ENCODE data around the gene DYNC1LI1.
A peak's percentile ranks its signal among the peaks of the same experiment; 100 is the strongest.
"Not testable (repeated sequence)": the region's sequence is repeated elsewhere in the genome, so short reads cannot be mapped to it uniquely, and the experiment has no call there.

Gene DYNC1LI1

DNA sequence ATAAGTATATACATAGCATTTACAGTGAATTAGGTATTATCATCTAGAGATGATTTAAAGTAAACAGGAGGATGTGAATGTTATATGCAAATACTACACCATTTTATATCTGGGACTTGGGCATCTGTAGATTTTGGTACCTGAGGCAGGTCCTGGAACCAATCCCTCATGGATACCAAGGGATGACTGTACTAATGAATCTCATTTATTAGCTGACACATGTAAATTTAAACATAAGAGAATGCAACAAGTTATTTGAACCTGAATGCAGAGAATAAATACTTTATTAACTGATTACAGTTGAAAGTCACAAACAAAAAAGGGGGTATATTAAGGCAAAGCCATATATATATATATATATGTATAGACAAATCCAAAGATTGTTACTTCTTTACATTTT lies 44.9 kb downstream of the DYNC1LI1 start:
- no peak for DNase-seq

DNA sequence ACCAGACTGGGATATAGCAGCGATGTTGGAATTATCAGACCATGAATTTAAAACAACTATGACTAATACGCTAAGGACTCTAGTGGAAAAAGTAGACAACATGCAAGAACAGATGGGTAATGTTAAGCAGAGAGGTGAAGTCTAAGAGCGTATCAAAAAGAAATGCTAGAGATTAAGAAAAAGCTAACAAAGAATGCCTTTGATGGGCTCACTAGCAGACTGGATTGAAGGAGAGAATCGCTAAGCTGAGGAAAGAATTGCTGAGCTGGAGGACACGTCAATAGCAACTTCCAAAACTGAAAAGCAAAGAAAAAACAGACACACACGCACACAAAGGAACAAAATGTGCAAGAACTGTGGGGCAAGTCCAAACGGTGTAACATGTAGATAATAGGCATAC lies 48.0 kb downstream of the DYNC1LI1 start:
- DNase-seq = no peak

DNA sequence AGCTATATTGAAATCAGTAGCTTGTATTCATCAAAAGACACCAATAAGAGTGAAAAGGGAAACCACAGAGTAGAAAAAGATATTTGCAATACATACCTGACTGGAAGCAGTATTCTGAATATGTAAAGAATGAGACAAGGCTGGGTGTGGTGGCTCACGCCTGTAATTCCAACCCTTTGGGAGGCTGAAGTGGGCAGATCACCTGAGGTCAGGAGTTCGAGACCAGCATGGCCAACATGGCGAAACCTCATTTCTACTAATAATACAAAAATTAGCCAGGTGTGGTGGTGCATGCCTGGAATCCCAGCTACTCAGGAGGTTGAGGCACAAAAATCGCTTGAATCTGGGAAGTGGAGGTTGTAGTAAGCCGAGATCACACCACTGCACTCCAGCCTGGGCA lies 51.7 kb downstream of the DYNC1LI1 start:
- DNase-seq = not testable (repeated sequence)

DNA sequence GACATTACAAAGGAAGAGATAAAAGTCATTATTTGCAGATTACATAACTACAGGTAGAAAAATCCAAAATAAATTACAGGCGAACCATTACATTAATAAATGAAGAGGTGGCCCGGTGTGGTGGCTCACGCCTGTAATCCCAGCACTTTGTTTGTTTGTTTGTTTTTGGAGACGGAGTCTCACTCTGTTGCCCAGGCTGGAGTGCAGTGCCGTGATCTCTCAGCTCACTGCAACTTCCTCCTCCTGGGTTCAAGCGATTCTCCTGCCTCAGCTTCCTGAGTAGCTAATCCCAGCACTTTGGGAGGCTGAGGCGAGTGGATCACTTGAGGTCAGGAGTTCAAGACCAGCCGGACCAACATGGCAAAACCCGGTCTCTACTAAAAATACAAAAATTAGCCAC lies 53.9 kb downstream of the DYNC1LI1 start:
- not testable (repeated sequence) for DNase-seq

DNA sequence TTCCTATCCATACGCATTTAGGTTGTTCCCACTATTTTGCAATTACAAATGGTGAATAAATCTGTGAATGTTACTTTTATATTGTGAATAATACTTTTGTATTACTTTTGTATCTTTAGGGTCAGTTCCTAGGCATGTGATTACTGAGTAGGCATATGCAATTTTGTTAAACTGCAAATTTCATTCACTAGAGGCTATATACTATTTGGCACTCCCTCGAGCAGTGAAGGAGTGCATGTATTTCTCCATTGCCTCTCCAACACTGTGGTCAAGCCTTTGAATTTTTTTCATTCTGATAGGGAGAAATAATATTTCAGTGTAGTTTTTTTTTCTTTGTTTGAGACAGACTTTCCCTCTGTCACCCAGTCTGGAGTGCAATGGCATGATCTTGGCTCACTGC lies 59.7 kb downstream of the DYNC1LI1 start:
- no peak for DNase-seq

DNA sequence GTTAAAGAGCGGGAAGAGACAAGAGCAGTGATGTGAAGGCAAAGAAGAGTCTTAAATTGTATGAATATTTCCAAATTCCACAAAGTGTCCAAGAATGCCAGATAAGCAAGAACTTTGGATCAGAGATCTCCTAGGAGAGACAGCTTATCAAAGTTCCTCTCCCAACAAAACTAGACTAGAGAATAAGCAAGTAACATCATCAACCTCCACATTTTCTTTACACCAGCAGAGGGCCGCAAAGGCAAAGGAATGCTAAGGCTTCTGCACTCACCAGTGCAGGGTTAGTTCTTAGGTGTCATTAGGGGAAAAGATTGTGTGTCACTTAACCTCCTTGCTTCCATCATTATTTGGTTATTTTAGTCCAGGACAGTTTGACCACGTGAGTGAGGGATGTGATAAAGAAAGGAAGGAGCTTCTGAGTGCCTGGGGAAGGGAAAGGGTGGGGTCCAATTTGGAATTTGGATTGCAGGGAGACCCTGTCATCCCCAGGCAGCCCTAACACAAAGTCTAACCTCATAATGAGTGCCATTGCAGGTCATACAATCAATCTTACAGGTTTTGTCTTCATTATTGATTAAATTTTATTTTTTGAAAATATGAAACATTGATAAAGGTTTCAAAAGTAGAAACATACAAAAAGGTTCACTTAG lies 60.5 kb downstream of the DYNC1LI1 start:
- DNase-seq = peak; percentile 78 to 82

DNA sequence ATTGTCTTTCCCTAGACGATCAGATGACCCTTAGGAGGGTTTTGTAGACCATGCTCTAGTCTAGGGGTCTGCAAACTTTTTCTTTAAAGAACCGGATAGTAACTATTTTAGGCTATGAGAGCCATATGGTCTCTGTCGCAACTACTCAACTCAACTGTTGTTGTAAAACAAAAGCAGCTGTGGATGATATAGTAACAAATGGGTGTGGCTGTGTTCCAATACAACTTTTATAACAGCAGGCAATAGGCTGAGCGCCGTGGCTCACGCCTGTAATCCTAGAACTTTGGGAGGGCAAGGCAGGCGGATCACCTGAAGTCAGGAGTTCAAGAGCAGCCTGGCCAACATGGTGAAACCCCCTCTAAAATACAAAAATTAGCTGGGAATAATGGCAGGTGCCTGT lies 61.9 kb downstream of the DYNC1LI1 start:
- DNase-seq = peak in 1 of 2 donors; percentile 12

DNA sequence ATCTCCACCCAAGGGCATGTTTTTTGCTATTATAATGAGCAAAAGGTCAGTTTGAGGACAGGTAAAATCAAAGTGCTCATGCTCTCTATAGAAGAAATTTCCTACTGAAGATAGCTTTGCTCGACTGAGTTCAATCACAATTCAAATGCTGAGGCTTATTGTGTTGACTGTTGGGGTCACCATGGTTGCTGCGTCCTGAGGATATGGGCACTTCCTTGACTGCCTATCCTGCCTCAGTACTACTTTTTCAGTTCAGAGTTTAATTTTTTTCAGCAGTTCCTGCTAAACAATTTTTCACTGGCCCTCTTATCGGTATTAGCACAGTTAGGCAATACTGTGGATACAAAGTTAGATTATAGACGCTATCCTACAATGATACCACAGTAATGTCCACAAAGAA lies 64.2 kb downstream of the DYNC1LI1 start:
- DNase-seq = no peak

DNA sequence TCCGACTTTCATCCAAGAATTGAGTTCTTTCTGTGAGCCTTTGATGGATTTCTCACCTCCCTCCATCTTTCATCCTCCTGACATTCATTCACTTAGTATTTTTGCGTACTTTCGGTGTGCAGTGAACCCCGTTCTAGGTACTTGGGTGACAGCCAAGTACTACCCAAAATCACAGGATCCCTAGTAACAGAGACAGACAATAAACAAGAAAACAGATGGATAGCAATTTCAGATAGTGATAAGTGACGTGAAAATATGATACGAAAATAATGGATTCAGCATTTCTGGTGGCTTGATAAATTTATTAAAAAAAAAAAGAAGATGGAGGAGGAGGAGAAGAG lies 67.7 kb downstream of the DYNC1LI1 start:
- no peak for DNase-seq

DNA sequence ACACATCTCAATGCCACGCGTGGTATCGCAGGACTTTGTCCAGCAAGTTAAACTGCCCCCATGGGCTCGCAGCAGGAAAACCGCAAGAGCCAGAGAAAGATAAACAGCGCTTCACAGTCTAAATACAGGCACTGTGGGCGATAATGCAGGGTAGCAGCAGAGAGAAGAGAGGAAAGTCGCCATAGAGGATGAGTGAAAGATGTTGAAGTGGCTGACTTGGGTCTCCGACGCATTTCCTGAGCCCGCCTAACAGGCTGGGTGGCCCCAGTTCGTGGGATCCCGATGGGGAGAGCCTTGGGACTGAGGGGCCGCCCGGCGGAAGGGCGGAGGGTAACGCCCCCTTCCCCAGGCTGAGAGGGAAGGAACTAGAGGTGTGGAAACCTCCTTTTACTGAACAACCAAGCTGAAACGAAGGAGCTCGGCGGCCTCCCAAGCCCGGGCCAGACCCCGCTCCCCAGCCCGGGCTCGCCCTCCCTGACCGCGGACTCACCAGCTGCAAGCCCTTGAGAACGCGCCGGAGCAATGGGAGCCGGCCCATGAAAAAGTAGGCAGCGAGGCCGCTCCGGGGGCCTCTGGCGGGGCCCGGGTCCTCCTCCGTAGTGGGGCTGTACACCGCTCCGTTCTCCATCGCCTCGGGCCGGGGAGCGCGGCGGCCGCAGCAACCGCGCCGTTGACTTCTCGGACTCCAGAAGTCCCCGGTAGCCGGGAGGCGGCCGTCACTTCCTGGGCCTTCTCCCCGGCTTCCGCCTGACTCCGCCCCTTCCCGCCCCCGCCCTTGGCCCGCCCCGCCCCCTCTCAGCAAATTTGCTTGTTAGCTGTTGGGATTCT lies 68.3 kb downstream of the DYNC1LI1 start, which contains the start of gene CMTM6:
TSS of gene CMTM6 (minus strand) at position 735 of the 828 bp plus-strand sequence. CDS start at position 628, 107 bp downstream.
- DNase-seq = peak; percentile 82 to 86

DNA sequence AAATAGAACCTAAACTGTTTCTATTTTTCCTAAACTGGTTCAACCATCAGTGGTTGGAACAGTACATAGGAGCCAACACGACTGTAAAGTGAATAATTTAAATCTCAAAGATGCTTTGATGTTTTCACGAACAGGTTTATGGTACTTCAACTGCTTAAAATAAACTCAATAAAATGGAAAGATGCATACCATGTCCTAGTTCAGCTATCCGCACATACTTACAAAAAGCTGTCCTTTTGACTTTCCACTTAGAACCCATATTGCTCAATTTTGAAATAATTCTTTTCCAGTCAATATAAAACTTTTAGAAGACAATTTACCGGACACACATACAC lies 68.9 kb downstream of the DYNC1LI1 start:
- DNase-seq = no peak

DNA sequence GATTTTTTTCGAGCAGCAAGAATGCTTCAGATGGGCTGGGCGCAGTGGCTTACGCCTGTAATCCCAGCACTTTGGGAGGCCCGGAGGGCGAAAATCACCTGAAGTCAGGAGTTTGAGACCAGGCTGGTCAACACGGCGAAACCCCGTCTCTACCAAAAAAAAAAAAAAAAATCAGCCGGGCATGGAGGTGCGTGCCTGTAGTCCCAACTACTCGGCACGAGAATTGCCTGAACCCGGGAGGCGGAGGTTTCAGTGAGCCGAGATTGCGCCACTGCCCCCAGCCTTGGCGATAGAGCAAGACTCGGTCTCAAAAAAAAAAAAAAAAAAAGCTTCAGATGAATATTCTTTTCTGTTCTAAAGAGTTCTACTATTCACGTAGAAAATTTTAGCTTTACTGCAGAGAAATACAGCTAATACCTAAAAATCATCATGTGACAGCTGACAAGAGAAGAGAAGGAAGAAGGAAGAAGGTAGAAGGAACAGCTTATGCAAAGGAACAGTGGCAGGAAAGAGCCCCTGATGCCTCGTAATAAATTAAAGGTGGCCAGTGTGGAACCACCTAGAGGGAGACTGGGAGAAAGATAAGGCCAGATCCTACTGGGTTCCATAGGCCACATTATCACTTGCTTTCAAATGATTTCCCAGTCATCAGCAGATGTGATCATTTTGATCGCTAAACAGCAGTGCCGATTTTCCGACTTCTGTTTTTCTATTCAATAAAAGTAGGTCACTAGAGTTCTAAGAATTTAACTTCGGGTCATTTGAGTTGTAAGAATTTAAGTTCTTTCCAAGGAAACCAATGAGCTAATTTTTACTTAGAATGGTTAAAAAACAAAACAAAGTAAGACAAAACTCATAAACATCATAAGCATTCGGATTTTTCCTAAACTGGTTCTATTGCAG lies 69.5 kb downstream of the DYNC1LI1 start:
- DNase-seq = peak in 1 of 2 donors; percentile 39

DNA sequence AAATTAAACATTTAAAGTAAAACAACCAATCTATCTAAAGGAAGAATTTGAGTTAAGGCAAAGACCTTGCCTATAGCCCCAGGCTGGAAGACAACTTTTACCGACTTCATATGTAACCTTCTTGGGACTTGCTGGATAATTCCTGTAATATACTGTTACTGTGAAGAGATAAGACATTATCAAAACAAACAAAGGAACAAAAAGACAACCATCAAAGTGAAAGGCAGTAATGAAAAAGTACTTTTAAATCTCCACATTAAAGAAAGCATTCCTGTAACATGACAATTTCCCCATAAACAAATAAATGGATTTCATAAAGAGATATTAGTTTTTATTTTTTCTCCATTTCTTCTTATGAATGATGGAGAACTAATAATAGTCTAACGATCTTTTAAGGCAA lies 70.4 kb downstream of the DYNC1LI1 start:
- no peak for DNase-seq

DNA sequence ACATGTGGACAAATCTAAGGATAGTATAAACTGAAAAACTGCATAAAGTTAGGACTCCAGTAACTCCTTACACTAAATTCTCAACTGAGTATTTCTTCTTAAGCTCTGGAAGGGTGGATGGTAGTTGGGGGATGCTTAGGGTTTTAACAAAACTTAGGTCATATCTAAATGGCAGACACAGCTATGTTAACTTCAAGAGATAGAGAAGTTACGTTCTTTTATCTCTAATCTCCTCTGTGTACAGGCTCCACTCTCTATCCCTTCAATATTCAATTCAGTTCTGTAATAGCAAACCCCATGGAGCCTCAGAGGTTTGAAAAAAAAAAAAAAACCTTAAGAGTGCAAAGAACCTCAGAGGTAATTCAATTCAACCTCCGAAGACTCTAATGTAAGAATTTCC lies 71.1 kb downstream of the DYNC1LI1 start:
- DNase-seq = no peak

DNA sequence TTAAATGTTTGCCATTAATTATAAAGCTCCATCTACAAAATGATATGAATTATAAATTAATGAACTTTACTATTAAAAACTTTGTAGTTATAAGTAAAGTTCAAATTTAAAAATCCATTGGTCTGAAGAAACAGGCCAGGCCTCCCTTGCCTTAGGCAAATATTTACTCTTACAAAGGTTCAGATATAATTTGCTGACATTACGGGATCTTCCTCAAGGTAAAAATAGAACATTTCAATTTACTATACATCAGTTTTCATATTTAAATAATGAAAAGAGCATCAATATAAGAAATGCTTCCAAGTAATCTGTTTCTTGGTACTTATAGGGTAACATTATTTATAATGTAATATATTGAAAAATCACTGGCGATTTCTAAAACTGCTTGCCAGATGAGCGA lies 71.7 kb downstream of the DYNC1LI1 start:
- DNase-seq = no peak

DNA sequence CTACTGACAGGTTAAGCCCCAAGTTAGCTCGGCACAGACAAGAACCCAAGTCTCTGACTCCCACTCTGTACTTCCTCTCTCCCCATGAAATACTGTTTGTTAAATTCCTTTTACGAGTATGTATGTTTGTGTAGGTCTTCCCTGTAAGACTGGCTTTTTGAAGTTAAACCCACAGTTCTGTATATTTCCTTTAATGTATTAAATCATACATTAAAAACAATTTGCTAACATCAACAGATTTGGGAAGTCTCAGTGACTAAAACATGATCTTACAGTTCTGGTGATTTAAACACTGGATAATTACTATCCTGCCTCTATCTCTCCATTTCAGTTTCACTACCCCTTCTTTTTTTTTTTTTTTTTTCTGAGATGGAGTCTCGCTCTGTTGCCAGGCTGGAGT lies 72.4 kb downstream of the DYNC1LI1 start:
- peak; percentile 27 to 49 for DNase-seq

DNA sequence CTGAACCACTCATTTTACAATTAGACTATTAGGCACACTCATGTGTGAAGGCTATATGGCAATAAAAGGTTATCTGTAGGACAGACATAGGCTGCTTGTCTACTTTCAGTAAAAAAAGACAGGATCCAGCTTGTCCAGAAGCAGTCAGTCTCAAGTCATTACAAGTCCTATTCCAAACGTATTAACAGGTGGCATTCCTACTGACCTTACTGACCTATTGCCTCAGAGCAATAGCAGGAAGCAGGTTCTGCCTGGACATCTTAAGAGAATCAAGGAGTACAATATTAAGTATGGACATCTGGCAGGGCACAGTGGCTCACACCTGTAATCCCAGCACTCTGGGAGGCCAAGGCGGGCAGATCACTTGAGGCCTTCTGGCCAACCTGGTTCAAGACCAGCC lies 75.0 kb downstream of the DYNC1LI1 start:
- DNase-seq = no peak

DNA sequence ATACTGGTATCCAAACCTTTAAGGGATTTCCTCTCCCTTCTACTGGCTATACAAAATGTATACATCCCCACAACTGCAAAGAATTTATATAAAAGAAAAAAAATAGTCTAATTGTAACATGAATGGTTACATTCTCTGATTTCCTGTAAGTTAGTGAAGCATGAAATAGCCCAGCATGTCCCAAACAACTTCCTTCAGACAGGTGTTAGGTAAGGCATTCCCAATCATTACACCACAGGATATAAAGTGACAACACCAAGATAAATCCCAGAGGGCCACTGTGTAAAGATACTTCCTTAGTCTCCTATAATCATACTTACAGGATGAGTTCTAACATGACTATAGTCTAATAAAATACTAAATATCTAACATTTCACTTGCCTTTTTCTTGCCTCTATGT lies 75.6 kb downstream of the DYNC1LI1 start:
- no peak for DNase-seq

DNA sequence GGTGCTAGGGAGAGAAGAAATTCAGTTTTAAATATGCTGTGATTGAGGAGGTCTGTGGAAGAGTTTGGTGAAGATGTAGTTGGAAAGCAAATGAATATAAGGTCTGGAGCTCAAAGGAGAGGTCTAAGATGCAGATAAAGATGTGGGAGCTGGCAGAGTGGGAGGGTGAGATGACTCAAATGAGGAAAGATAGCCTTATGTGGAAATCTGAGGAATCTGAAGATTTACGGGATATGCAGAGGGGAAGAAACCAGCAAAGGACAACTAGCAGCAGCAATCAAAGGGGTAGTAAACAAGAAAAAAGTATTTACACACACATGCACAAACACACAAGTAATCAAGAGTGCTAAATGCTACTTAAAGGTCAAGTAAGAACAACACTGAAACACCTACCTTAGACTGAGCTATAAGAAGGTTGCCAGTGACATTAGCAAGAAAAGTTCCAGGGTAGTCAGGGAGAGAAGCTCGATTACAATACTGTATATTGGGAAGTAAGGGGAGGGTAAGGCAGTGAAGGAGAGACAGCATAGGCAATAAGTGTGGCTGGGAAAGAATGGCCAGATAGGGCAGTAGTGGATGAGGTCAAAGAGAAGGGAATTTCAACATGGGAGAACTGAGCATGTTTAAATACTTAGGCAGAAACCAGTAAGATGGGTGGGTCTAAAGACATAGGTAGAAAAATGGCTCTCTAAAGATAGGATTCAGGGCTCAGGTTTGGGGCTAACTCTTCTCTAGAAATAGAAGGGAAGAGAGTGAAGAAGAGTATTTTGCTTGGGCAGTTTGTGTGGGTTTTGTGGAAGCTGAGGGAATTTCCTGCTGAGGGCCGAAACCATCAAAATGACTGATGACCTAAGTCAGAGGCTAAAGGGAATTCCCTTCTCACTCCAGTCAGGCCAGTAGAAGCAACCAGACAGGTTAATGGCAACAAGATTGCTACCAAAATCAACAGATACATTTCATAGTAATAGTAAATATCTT lies 76.9 kb downstream of the DYNC1LI1 start:
- peak in 1 of 2 donors; percentile 79 for DNase-seq

DNA sequence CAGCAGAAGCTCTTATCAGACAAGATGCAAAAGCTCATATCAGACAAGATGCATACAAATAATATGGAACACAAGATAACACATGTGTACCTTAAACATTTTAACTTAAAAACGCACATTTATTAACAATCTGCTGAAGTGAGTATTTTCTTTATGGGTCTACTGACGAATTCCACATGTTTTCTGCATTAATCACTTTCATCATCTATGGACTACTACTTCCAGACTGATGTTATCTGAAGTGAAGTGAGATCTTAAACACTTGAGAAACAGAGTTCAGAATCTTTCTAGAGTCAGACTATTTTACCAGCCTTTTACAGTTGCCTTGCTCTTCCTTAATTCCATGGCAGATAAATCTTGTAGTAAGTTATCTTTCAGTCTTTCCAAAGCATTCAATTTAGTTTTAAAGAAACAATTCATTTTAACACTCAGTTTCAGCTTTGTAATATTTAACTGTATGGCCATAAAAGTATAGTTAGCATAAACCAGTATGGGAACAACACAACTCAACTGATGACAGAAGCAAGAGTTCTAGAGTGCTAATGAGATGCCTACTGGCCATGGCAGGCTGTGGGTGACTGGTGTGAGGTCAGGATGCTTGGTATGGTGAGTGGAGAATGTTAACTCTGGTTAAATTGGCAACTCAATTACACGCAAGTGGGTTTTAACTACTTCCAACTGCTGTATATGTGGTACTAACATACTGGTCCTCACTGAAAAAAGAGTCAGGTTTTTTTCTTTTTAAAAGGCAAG lies 77.8 kb downstream of the DYNC1LI1 start:
- no peak for DNase-seq

DNA sequence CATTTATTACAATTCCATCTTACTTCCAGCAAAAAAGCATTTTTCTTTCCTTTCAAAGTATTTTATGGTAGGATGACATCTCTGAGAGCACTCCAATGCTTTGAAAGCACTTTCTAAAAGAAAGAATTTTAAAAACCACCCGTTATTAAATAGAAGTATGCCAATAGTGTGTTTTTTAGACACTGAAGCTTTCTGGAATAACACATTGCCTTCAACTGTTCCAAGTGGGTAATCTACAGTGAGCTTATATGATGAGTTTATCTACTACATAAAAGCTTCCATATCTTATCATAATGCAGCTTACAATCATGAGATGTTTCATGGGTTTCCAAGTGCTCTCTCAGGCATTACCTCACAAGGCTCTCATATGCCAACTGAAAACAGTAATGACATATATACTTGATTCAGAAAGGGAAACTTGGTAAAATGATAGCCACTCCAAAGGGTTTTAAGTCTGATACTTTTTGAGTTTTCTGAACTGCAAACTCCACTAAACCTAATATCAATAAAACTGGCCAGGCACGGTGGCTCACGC lies 82.1 kb downstream of the DYNC1LI1 start:
- no peak for DNase-seq

All from inflammatory macrophage (primary cell).